ENCODE results near the gene LCAT.
A peak's percentile ranks its signal among the peaks of the same experiment; 100 is the strongest.

GRCh38 chr16:67935402-67936123 is 8.4 kb downstream of the LCAT start:
- TF ChIP-seq CTCF (IDR thresholded peaks at IDR 0.05; ENCODE audit: low read depth, low read length, missing input control) = no peak
- TF ChIP-seq ZBTB33 (IDR thresholded peaks at IDR 0.05) = no peak
- TF ChIP-seq REST (IDR thresholded peaks at IDR 0.05) = peak; percentile 80
- peak; percentile 94 for TF ChIP-seq YY1 (IDR thresholded peaks at IDR 0.05)
- TF ChIP-seq RAD21 (IDR thresholded peaks at IDR 0.05) = peak; percentile 39 to 41
- TF ChIP-seq GABPA (IDR thresholded peaks at IDR 0.05 in 1 of 2, conservative IDR thresholded peaks at IDR 0.05 in 1 of 2) = peak; percentile 74 to 93
- TF ChIP-seq MAX (IDR thresholded peaks at IDR 0.05) = no peak
- TF ChIP-seq NR2F2 (IDR thresholded peaks at IDR 0.05) = peak; percentile 71

All from liver (tissue), 3 donors.